ENCODE data around the gene CCL8. TPM values are rescaled to one million over a fixed set of nuclear protein-coding genes. Genes with fewer than 3 reads are reported as not detected.

The CCL8 gene
- total and polyA plus RNA-seq, 2 of the 4 experiments (the other 2 are of a cell fraction) = not detected

DNA sequence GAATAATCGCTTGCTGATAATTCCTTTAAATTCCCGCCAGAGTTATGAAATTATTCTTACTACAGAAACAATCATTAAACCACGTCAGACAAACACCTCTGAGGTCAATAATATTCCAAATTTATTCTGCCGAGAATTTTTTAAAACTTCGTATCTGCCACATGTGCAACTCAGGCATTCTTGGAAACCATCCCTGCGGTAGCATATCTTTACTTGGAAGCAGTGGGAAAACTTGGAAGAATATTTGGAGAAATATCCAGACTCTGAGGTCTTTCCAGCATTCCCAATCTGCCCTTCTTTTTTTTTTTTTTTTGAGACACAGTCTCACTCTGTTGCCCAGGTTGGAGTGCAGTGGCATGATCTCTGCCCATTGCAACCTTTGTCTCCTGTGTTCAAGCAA is 35.7 kb upstream of the CCL8 start:
- dilution Hi-C loops (cut with HindIII; ENCODE audit: low sequenced_read_pairs, unreplicated experiment) = no loop called here
- TF ChIP-seq MAZ (IDR thresholded peaks at IDR 0.05; ENCODE audit: borderline replicate concordance, low read depth, low read length) = no peak
- TF ChIP-seq, protein P1, sequence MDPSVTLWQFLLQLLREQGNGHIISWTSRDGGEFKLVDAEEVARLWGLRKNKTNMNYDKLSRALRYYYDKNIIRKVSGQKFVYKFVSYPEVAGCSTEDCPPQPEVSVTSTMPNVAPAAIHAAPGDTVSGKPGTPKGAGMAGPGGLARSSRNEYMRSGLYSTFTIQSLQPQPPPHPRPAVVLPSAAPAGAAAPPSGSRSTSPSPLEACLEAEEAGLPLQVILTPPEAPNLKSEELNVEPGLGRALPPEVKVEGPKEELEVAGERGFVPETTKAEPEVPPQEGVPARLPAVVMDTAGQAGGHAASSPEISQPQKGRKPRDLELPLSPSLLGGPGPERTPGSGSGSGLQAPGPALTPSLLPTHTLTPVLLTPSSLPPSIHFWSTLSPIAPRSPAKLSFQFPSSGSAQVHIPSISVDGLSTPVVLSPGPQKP (IDR thresholded peaks at IDR 0.05; ENCODE audit: borderline replicate concordance, low read depth, low read length) = no peak
- TF ChIP-seq RCOR1 (IDR thresholded peaks at IDR 0.05; ENCODE audit: insufficient replicate concordance, low read length) = no peak
- TF ChIP-seq RFX5 (IDR thresholded peaks at IDR 0.05; ENCODE audit: low read depth, low read length) = no peak
- TF ChIP-seq MAFK (IDR thresholded peaks at IDR 0.05; ENCODE audit: low read depth, low read length) = no peak
- TF ChIP-seq, protein P2, sequence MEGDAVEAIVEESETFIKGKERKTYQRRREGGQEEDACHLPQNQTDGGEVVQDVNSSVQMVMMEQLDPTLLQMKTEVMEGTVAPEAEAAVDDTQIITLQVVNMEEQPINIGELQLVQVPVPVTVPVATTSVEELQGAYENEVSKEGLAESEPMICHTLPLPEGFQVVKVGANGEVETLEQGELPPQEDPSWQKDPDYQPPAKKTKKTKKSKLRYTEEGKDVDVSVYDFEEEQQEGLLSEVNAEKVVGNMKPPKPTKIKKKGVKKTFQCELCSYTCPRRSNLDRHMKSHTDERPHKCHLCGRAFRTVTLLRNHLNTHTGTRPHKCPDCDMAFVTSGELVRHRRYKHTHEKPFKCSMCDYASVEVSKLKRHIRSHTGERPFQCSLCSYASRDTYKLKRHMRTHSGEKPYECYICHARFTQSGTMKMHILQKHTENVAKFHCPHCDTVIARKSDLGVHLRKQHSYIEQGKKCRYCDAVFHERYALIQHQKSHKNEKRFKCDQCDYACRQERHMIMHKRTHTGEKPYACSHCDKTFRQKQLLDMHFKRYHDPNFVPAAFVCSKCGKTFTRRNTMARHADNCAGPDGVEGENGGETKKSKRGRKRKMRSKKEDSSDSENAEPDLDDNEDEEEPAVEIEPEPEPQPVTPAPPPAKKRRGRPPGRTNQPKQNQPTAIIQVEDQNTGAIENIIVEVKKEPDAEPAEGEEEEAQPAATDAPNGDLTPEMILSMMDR (conservative IDR thresholded peaks at IDR 0.05; ENCODE audit: low read depth, low read length) = no peak
- no peak for TF ChIP-seq FOS (IDR thresholded peaks at IDR 0.05; ENCODE audit: low read depth, low read length)
- no peak for TF ChIP-seq CHD1 (IDR thresholded peaks at IDR 0.05; ENCODE audit: low read depth, low read length)
- TF ChIP-seq, protein P3, sequence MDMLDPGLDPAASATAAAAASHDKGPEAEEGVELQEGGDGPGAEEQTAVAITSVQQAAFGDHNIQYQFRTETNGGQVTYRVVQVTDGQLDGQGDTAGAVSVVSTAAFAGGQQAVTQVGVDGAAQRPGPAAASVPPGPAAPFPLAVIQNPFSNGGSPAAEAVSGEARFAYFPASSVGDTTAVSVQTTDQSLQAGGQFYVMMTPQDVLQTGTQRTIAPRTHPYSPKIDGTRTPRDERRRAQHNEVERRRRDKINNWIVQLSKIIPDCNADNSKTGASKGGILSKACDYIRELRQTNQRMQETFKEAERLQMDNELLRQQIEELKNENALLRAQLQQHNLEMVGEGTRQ (IDR thresholded peaks at IDR 0.05; ENCODE audit: low read depth, low read length) = no peak
- TF ChIP-seq MXI1 (IDR thresholded peaks at IDR 0.05; ENCODE audit: borderline replicate concordance, low read depth, low read length) = no peak
- no peak for TF ChIP-seq POLR2A (IDR thresholded peaks at IDR 0.05; ENCODE audit: low read depth, low read length)
- TF ChIP-seq NFE2L2 (IDR thresholded peaks at IDR 0.05; ENCODE audit: low read depth, low read length) = no peak
- TF ChIP-seq CEBPB (IDR thresholded peaks at IDR 0.05; ENCODE audit: low read depth, low read length) = no peak
- TF ChIP-seq SMC3 (IDR thresholded peaks at IDR 0.05; ENCODE audit: low read depth, low read length) = no peak
- no peak for TF ChIP-seq BHLHE40 (IDR thresholded peaks at IDR 0.05; ENCODE audit: low read depth, low read length)
- no peak for TF ChIP-seq RAD21 (IDR thresholded peaks at IDR 0.05; ENCODE audit: low read length)
- Histone ChIP-seq H3K4me2 (ENCODE audit: low read depth, low read length) (no peak overlapping the region), H4K8ac (ENCODE audit: low read depth in 2 of 2, low read length in 2 of 2) (no peak overlapping the region), H3K27me3 (ENCODE audit: control insufficient read depth, insufficient read depth, low read length) (peaks cover 11% of the 10 kb centered on the region), H3K4ac (ENCODE audit: low read depth, low read length) (no peak overlapping the region), H2BK15ac (ENCODE audit: low read depth, low read length) (no peak overlapping the region), H3K27ac (ENCODE audit: insufficient read depth, low read length) (no peak overlapping the region), H2BK20ac (ENCODE audit: low read depth, low read length) (no peak overlapping the region), H3K9ac (ENCODE audit: low read depth, low read length) (no peak overlapping the region), H2AK9ac (replicated peaks; ENCODE audit: low read depth, low read length, poor library complexity) (no peak overlapping the region), H3K4me1 (ENCODE audit: control insufficient read depth, insufficient read depth, low read length) (no peaks in the 10 kb centered on the region; the same call in 1 of the 2 replicates), H3K4me3 (ENCODE audit: insufficient read depth, low read depth, low read length) (no peak overlapping the region), H3K14ac (replicated peaks; ENCODE audit: low read depth, low read length) (no peak overlapping the region), H2AK5ac (ENCODE audit: low read depth, low read length) (no peak overlapping the region), H2BK120ac (ENCODE audit: low read depth, low read length) (no peak overlapping the region), H2BK5ac (ENCODE audit: low read depth, low read length, poor library complexity, severe bottlenecking) (no peak overlapping the region), H4K91ac (ENCODE audit: insufficient read depth, low read depth, low read length) (no peak overlapping the region), H3K79me1 (ENCODE audit: low read depth in 1 of 2, low read length in 2 of 2) (no peaks in the 10 kb centered on the region), H3K56ac (ENCODE audit: extremely low read depth, insufficient read depth, low read length) (no peak overlapping the region), H3K9me3 (ENCODE audit: control insufficient read depth, insufficient read depth, low read length) (no peaks in the 10 kb centered on the region), H3K18ac (ENCODE audit: low read depth, low read length) (no peak overlapping the region), H3K23ac (ENCODE audit: low read depth, low read length) (no peak overlapping the region), H2AFZ (replicated peaks; ENCODE audit: low read length, poor library complexity) (no peak overlapping the region), H4K5ac (ENCODE audit: low read depth, low read length) (no peak overlapping the region), H4K20me1 (ENCODE audit: insufficient read depth, low read length) (no peaks in the 10 kb centered on the region), H3K36me3 (ENCODE audit: control insufficient read depth, insufficient read depth, low read length) (no peaks in the 10 kb centered on the region), H3K9me1 (ENCODE audit: insufficient read depth, low read length) (no peaks in the 10 kb centered on the region)
- intact Hi-C loops (cut with micrococcal nuclease) = no loop called here
- ATAC-seq (ENCODE audit: low read depth) = no peak
- ChIA-PET CTCF (no interaction called here), POLR2A (ENCODE audit: unreplicated experiment) (no interaction called here)
- no CpG with 5 or more reads among the region's 6 CpGs for WGBS, 2 experiments (ENCODE audit: extremely low coverage in 2 of 2, insufficient read length in 1 of 2)
- BruUV-seq (replicated peaks) = no TSS peak
- in situ Hi-C loops (cut with MboI; ENCODE audit: low sequenced_read_pairs) = no loop called here
- DNase-seq = no peak

All from IMR-90 (cell line).